Measurements from ENCODE around the gene PDLIM4. TPM values are rescaled to one million over a fixed set of nuclear protein-coding genes. Genes with fewer than 3 reads are reported as not detected.

Gene PDLIM4
- polyA plus RNA-seq, 1 donor from 2014 or later, result not detected

GRCh38 chr5:132237670-132238069 lies 19.8 kb upstream of the PDLIM4 start:
- no peak overlapping the region for H3K27ac ChIP-seq (ENCODE audit: low read length)
- no peak overlapping the region for H3K4me2 ChIP-seq (ENCODE audit: low read length)
- H3F3A ChIP-seq (ENCODE audit: insufficient read depth, low read length, poor library complexity, severe bottlenecking), result no peaks in the 10 kb centered on the region
- no peaks in the 10 kb centered on the region for H3K79me2 ChIP-seq (replicated peaks; ENCODE audit: insufficient read depth, low read length)
- H3K9me2 ChIP-seq (ENCODE audit: insufficient read depth, low read length), result no peaks in the 10 kb centered on the region
- no peak overlapping the region for H2AFZ ChIP-seq (ENCODE audit: low read depth, low read length)
- no peaks in the 10 kb centered on the region for H3K36me3 ChIP-seq (ENCODE audit: insufficient read depth, low read length)
- no peaks in the 10 kb centered on the region for H3K27me3 ChIP-seq (ENCODE audit: insufficient read depth, low read depth, low read length)
- no peak overlapping the region for H3K4me3 ChIP-seq (ENCODE audit: low read length)
- no peak overlapping the region for H3K9ac ChIP-seq (ENCODE audit: low read length)
- H4K20me1 ChIP-seq (ENCODE audit: insufficient read depth), result no peaks in the 10 kb centered on the region
- TF ChIP-seq EZH2 (IDR thresholded peaks at IDR 0.05; ENCODE audit: borderline replicate concordance, insufficient read depth, low read length, poor library complexity, severe bottlenecking) (no peak), REST (IDR thresholded peaks at IDR 0.05; ENCODE audit: borderline replicate concordance) (no peak), POLR2AphosphoS5 (IDR thresholded peaks at IDR 0.05) (no peak), SMC3 (conservative IDR thresholded peaks at IDR 0.05; ENCODE audit: poor library complexity) (no peak), TAF1 (IDR thresholded peaks at IDR 0.05; ENCODE audit: low read depth) (no peak)
- H3K9me3 ChIP-seq (ENCODE audit: low read length), result no peaks in the 10 kb centered on the region

GRCh38 chr5:132238169-132238744 lies 19.2 kb upstream of the PDLIM4 start:
- Histone ChIP-seq H3K9me2 (ENCODE audit: insufficient read depth, low read length) (no peaks in the 10 kb centered on the region), H4K20me1 (ENCODE audit: insufficient read depth) (no peaks in the 10 kb centered on the region), H3K36me3 (ENCODE audit: insufficient read depth, low read length) (no peaks in the 10 kb centered on the region), H3K9me3 (ENCODE audit: low read length) (no peaks in the 10 kb centered on the region), H3K27me3 (ENCODE audit: insufficient read depth, low read depth, low read length) (no peaks in the 10 kb centered on the region), H3K27ac (ENCODE audit: low read length) (no peak overlapping the region), H3K4me3 (ENCODE audit: low read length) (no peak overlapping the region), H3K9ac (ENCODE audit: low read length) (no peak overlapping the region), H3K79me2 (replicated peaks; ENCODE audit: insufficient read depth, low read length) (no peaks in the 10 kb centered on the region), H3F3A (ENCODE audit: insufficient read depth, low read length, poor library complexity, severe bottlenecking) (no peaks in the 10 kb centered on the region), H3K4me2 (ENCODE audit: low read length) (no peak overlapping the region), H2AFZ (ENCODE audit: low read depth, low read length) (no peak overlapping the region)
- TF ChIP-seq TAF1 (IDR thresholded peaks at IDR 0.05; ENCODE audit: low read depth), result no peak
- TF ChIP-seq, protein P1, sequence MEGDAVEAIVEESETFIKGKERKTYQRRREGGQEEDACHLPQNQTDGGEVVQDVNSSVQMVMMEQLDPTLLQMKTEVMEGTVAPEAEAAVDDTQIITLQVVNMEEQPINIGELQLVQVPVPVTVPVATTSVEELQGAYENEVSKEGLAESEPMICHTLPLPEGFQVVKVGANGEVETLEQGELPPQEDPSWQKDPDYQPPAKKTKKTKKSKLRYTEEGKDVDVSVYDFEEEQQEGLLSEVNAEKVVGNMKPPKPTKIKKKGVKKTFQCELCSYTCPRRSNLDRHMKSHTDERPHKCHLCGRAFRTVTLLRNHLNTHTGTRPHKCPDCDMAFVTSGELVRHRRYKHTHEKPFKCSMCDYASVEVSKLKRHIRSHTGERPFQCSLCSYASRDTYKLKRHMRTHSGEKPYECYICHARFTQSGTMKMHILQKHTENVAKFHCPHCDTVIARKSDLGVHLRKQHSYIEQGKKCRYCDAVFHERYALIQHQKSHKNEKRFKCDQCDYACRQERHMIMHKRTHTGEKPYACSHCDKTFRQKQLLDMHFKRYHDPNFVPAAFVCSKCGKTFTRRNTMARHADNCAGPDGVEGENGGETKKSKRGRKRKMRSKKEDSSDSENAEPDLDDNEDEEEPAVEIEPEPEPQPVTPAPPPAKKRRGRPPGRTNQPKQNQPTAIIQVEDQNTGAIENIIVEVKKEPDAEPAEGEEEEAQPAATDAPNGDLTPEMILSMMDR (IDR thresholded peaks at IDR 0.05; ENCODE audit: poor library complexity, severe bottlenecking), result peak; percentile 72
- no peak for TF ChIP-seq MXI1 (conservative IDR thresholded peaks at IDR 0.05; ENCODE audit: poor library complexity, severe bottlenecking)
- no peak for TF ChIP-seq EP300 (conservative IDR thresholded peaks at IDR 0.05; ENCODE audit: poor library complexity, severe bottlenecking)
- no peak for TF ChIP-seq POLR2AphosphoS5 (IDR thresholded peaks at IDR 0.05)
- no peak for TF ChIP-seq REST (IDR thresholded peaks at IDR 0.05; ENCODE audit: borderline replicate concordance)
- TF ChIP-seq EZH2 (IDR thresholded peaks at IDR 0.05; ENCODE audit: borderline replicate concordance, insufficient read depth, low read length, poor library complexity, severe bottlenecking), result no peak
- TF ChIP-seq SMC3 (conservative IDR thresholded peaks at IDR 0.05; ENCODE audit: poor library complexity), result peak; percentile 66
- TF ChIP-seq RAD21 (conservative IDR thresholded peaks at IDR 0.05), result peak; percentile 60

All from neural cell (in vitro differentiated cells).